ENCODE measurements around the gene CNST.

GRCh38 chr1:246528933-246529731 is 37.1 kb upstream of the CNST start:
- no peak for TF ChIP-seq CTCF (IDR thresholded peaks at IDR 0.05; ENCODE audit: low read depth, low read length)
- TF ChIP-seq EZH2phosphoT487 (IDR thresholded peaks at IDR 0.05; ENCODE audit: low read depth): no peak
